Mesenchymal stem cell (in vitro differentiated cells and primary cell): ENCODE results near the gene GOLGA1.
A peak's percentile ranks its signal among the peaks of the same experiment; 100 is the strongest.

Experiments used
- DNase-seq: peaks from one replicate; pipeline ENCODE4 v3.0.0-alpha.2; 2013
- H2AFZ ChIP-seq: one replicate; pipeline ENCODE4 v1.6.1; 2013; ENCODE audit warnings: low read depth, mild to moderate bottlenecking, control low read depth, inconsistent platforms, low read length, moderate library complexity
- H2AK5ac ChIP-seq: 2 replicates; pipeline ENCODE4 v1.6.1; 2013; ENCODE audit warnings: low read length, moderate library complexity, mild to moderate bottlenecking, inconsistent platforms; ENCODE audit not compliant: severe bottlenecking
- H2BK120ac ChIP-seq: one replicate; pipeline ENCODE4 v1.6.1; 2013; ENCODE audit warnings: low read depth, mild to moderate bottlenecking, inconsistent platforms, low read length, moderate library complexity
- H2BK12ac ChIP-seq, 2 experiments: one replicate each; pipeline ENCODE4 v1.6.1; 2013; ENCODE audit warnings: inconsistent platforms in 2 of 2, low read length in 2 of 2, mild to moderate bottlenecking in 2 of 2, moderate library complexity in 2 of 2, control low read depth in 1 of 2
- H2BK15ac ChIP-seq: one replicate; pipeline ENCODE4 v1.6.1; 2013; ENCODE audit warnings: mild to moderate bottlenecking, low read depth, inconsistent platforms; ENCODE audit not compliant: poor library complexity, severe bottlenecking
- H2BK5ac ChIP-seq: 2 replicates; pipeline ENCODE4 v1.6.1; 2013; ENCODE audit warnings: low read depth, mild to moderate bottlenecking, low read length, control low read depth, inconsistent platforms; ENCODE audit not compliant: poor library complexity, severe bottlenecking
- H3K14ac ChIP-seq, 2 experiments: one replicate each; pipeline ENCODE4 v1.6.1; 2013; ENCODE audit warnings: inconsistent platforms in 2 of 2, low read length in 2 of 2, control low read depth in 1 of 2, mild to moderate bottlenecking in 1 of 2, moderate library complexity in 1 of 2
- H3K18ac ChIP-seq, 2 experiments: one replicate each; pipeline ENCODE4 v1.6.1; 2013; ENCODE audit warnings: inconsistent platforms in 2 of 2, low read length in 2 of 2, control low read depth in 1 of 2, low read depth in 1 of 2, mild to moderate bottlenecking in 1 of 2
- H3K23ac ChIP-seq, 2 experiments: one replicate each; pipeline ENCODE4 v1.6.1; 2013; ENCODE audit warnings: inconsistent platforms in 2 of 2, low read length in 2 of 2, mild to moderate bottlenecking in 2 of 2, moderate library complexity in 2 of 2, control low read depth in 1 of 2
- H3K27ac ChIP-seq: 2 replicates; pipeline ENCODE4 v1.5.1; 2013; ENCODE audit warnings: mild to moderate bottlenecking, moderate library complexity, low read length, control low read depth, inconsistent platforms; ENCODE audit not compliant: poor library complexity, severe bottlenecking
- H3K27me3 ChIP-seq, 2 experiments: 2 replicates each; pipeline versions ENCODE4 v1.6.1 to v1.7.0; 2013; ENCODE audit warnings: low read length in 2 of 2, mild to moderate bottlenecking in 2 of 2, moderate library complexity in 2 of 2, control low read depth in 1 of 2, inconsistent platforms in 1 of 2; ENCODE audit not compliant: control insufficient read depth in 1 of 2, insufficient read depth in 1 of 2
- H3K36me3 ChIP-seq, 2 experiments: 2 replicates each; pipeline versions ENCODE4 v1.6.1 to v1.7.0; 2013; ENCODE audit warnings: low read length in 2 of 2, control low read depth in 1 of 2, inconsistent platforms in 1 of 2, low read depth in 1 of 2, mild to moderate bottlenecking in 1 of 2; ENCODE audit not compliant: insufficient read depth in 2 of 2, control insufficient read depth in 1 of 2
- H3K4ac ChIP-seq, 2 experiments: one replicate each; pipeline ENCODE4 v1.6.1; 2013; ENCODE audit warnings: inconsistent platforms in 2 of 2, low read length in 2 of 2, mild to moderate bottlenecking in 2 of 2, moderate library complexity in 2 of 2, control low read depth in 1 of 2, low read depth in 1 of 2
- H3K4me1 ChIP-seq: 2 replicates; pipeline ENCODE4 v1.6.1; 2013; ENCODE audit warnings: low read depth, low read length, control low read depth; ENCODE audit not compliant: control insufficient read depth, insufficient read depth
- H3K4me2 ChIP-seq: 2 replicates; pipeline ENCODE4 v1.6.1; 2013; ENCODE audit warnings: low read length, mild to moderate bottlenecking, inconsistent platforms; ENCODE audit not compliant: poor library complexity, severe bottlenecking
- H3K4me3 ChIP-seq, 2 experiments: 2 replicates each; pipeline versions ENCODE4 v1.5.1 to v1.7.0; 2013; ENCODE audit warnings: low read length in 2 of 2, mild to moderate bottlenecking in 2 of 2, control low read depth in 1 of 2, low read depth in 1 of 2; ENCODE audit not compliant: insufficient read depth in 1 of 2
- H3K79me1 ChIP-seq: replicated peaks from 2 replicates; pipeline ENCODE4 v1.6.1; 2013; ENCODE audit warnings: mild to moderate bottlenecking, control low read depth, low read length, inconsistent platforms; ENCODE audit not compliant: poor library complexity, severe bottlenecking
- H3K9ac ChIP-seq: 2 replicates; pipeline ENCODE4 v1.7.0; 2013; ENCODE audit warnings: mild to moderate bottlenecking, low read length, moderate library complexity
- H3K9me3 ChIP-seq: 2 replicates; pipeline ENCODE4 v1.7.0; 2013; ENCODE audit warnings: mild to moderate bottlenecking, low read length; ENCODE audit not compliant: control insufficient read depth
- H4K8ac ChIP-seq: one replicate; pipeline ENCODE4 v1.6.1; 2013; ENCODE audit warnings: inconsistent platforms, mild to moderate bottlenecking, low read length, moderate library complexity
- H4K91ac ChIP-seq: one replicate; pipeline ENCODE4 v1.6.1; 2013; ENCODE audit warnings: mild to moderate bottlenecking, low read length, inconsistent platforms
- WGBS: methylation state at CpG from one replicate; pipeline ENCODE4 v1.1.7; 2013; ENCODE audit warnings: mixed read lengths; 5-methylcytosine and 5-hydroxymethylcytosine counted together

GOLGA1 gene

GRCh38 chr9:124890179-124890578 is 50.7 kb downstream of the GOLGA1 start:
- H3K4me2 ChIP-seq, result no peak overlapping the region
- H3K79me1 ChIP-seq, result peaks cover 4% of the 10 kb centered on the region
- H4K91ac ChIP-seq, result no peak overlapping the region
- DNase-seq, result no peak
- no peak overlapping the region for H2AK5ac ChIP-seq
- H2BK5ac ChIP-seq, result no peak overlapping the region
- H4K8ac ChIP-seq, result no peak overlapping the region
- H2AFZ ChIP-seq, result no peak overlapping the region
- peaks cover 64 to 79% of the 10 kb centered on the region in 2 experiments for H3K36me3 ChIP-seq
- H3K14ac ChIP-seq, result no peak overlapping the region
- H3K27me3 ChIP-seq, result no peaks in the 10 kb centered on the region
- no peak overlapping the region for H3K9ac ChIP-seq
- no peak overlapping the region for H2BK120ac ChIP-seq
- no peaks in the 10 kb centered on the region for H3K4me1 ChIP-seq
- over 99% methylated on average over 7 of the region's 7 CpGs for WGBS
- no peaks in the 10 kb centered on the region for H3K9me3 ChIP-seq
- no peak overlapping the region for H3K4ac ChIP-seq
- no peak overlapping the region for H2BK12ac ChIP-seq
- H3K27ac ChIP-seq, result no peak overlapping the region
- no peak overlapping the region for H3K4me3 ChIP-seq
- no peak overlapping the region for H3K18ac ChIP-seq
- no peak overlapping the region for H3K23ac ChIP-seq
- no peak overlapping the region for H2BK15ac ChIP-seq

DNA sequence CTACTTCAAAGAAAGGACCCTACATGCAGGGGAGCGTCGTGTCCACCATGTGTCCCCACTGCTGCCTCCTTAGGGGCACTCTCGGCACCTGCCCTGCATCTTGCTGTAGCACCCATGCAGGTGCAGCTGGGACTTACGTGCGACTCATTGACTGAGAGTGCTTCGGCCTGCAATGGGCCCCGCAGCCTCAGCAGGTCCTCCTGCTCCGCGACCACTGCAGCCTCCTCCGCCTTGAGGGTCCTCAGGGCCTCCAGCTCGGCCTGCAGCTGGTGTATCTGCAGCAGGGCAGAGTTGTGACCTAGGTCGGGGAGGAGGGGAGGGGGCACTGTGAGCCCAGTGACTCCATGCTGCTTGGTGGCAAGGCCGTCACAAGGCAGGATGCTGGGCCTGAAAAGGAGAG is 51.9 kb downstream of the GOLGA1 start:
- Histone ChIP-seq H3K14ac (no peak overlapping the region), H3K27ac (no peak overlapping the region), H3K4me3 (no peak overlapping the region), H3K4me2 (no peak overlapping the region), H4K8ac (no peak overlapping the region), H3K27me3 (no peaks in the 10 kb centered on the region), H3K18ac (no peak overlapping the region), H2BK120ac (no peak overlapping the region), H4K91ac (peak overlapping the region; percentile 11), H3K23ac (no peak overlapping the region), H3K4ac (no peak overlapping the region), H3K9ac (no peak overlapping the region), H2BK12ac (no peak overlapping the region), H2AK5ac (no peak overlapping the region), H2BK15ac (no peak overlapping the region), H2AFZ (no peak overlapping the region), H3K79me1 (peaks cover 2% of the 10 kb centered on the region), H3K4me1 (no peaks in the 10 kb centered on the region), H3K36me3 (peaks cover 61 to 81% of the 10 kb centered on the region in 2 experiments), H3K9me3 (no peaks in the 10 kb centered on the region), H2BK5ac (no peak overlapping the region)
- no peak for DNase-seq
- WGBS, result 98% methylated on average over 13 of the region's 13 CpGs

DNA sequence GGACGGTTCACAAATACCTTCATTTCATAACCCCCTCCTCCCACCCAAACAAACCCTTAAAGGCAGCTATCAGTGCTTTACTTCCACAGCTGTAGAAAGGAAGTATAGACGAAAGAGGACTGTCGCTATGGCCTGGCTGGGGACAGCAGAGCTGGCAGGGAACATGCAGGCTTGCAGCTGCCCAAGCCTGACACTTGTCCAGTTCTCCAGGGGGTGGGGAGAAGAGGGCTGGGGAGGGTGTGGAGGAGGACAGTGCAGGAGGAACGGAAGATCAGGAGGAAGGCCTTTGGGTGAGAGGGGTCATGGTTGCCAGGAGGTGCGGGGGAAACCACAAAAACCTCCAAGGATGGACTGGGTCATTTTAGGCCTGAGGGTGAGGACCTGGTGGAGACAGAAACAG is 53.1 kb downstream of the GOLGA1 start:
- no peak overlapping the region for H2BK5ac ChIP-seq
- no peak overlapping the region for H3K4me2 ChIP-seq
- no peak overlapping the region for H3K14ac ChIP-seq
- peaks cover 54 to 69% of the 10 kb centered on the region in 2 experiments for H3K36me3 ChIP-seq
- no peak overlapping the region for H2BK12ac ChIP-seq
- H3K27me3 ChIP-seq, result no peaks in the 10 kb centered on the region
- H4K91ac ChIP-seq, result no peak overlapping the region
- H2AK5ac ChIP-seq, result no peak overlapping the region
- no peak overlapping the region for H2BK15ac ChIP-seq
- no peak overlapping the region for H2AFZ ChIP-seq
- H2BK120ac ChIP-seq, result no peak overlapping the region
- H3K9me3 ChIP-seq, result no peaks in the 10 kb centered on the region
- H3K4me3 ChIP-seq, result no peak overlapping the region
- no peak overlapping the region for H3K23ac ChIP-seq
- H3K18ac ChIP-seq, result no peak overlapping the region
- H3K79me1 ChIP-seq, result no peaks in the 10 kb centered on the region
- no peak overlapping the region for H3K4ac ChIP-seq
- DNase-seq, result no peak
- H4K8ac ChIP-seq, result no peak overlapping the region
- no peaks in the 10 kb centered on the region for H3K4me1 ChIP-seq
- no peak overlapping the region for H3K27ac ChIP-seq
- 95% methylated on average over 5 of the region's 5 CpGs for WGBS
- H3K9ac ChIP-seq, result no peak overlapping the region

DNA sequence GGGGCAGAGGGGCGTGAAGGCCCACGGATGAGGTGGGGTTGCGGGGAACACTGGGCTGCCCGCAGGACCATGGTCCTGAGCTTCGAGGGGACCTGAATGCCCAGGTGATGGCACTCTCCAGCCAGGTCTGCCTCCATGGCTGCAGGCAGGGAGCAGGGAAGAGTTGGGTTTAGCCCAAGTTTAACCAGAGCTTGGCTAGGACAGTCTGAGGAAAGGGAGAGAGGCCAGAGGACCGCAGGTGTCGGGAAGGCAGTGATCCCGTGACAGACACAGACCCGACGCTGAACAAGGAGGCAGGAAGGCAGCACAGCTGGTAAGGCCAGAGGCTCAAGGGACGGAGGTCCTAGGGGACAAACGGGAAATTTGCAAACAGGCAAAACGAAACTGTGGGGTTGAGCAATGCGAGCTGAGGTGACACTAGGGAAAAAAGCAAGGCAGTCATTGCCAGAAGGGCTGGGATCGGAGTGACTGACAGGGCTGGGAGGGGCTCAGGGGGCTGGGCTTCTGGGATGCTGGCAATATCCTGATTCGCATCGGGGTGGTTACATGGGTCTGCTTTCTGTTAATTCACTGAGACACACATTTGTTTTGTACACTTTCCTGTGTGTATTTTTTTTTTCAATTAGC is 53.9 kb downstream of the GOLGA1 start:
- Histone ChIP-seq H2BK12ac (no peak overlapping the region), H4K91ac (peak overlapping the region; percentile 7), H3K9me3 (no peaks in the 10 kb centered on the region), H3K36me3 (peaks cover 62 to 76% of the 10 kb centered on the region in 2 experiments), H3K4me2 (no peak overlapping the region), H3K4ac (no peak overlapping the region), H3K79me1 (peaks cover 2% of the 10 kb centered on the region), H2BK5ac (no peak overlapping the region), H2AK5ac (no peak overlapping the region), H3K4me3 (no peak overlapping the region), H3K9ac (no peak overlapping the region), H3K14ac (no peak overlapping the region), H3K18ac (no peak overlapping the region), H3K27me3 (no peaks in the 10 kb centered on the region), H2BK15ac (no peak overlapping the region), H2AFZ (no peak overlapping the region), H4K8ac (no peak overlapping the region), H3K27ac (no peak overlapping the region), H3K23ac (no peak overlapping the region), H3K4me1 (peaks cover 7% of the 10 kb centered on the region), H2BK120ac (no peak overlapping the region)
- no peak for DNase-seq
- 95% methylated on average over 16 of the region's 17 CpGs for WGBS
